NAMALWA (cell line): ENCODE measurements around the gene TRRAP.
A peak's percentile ranks its signal among the peaks of the same experiment; 100 is the strongest.
"Not testable (repeated sequence)": the region's sequence is repeated elsewhere in the genome, so short reads cannot be mapped to it uniquely, and the experiment has no call there.

Source experiments
- DNase-seq: peaks from one replicate; pipeline ENCODE4 v3.0.0-alpha.2; 2015; ENCODE audit warnings: low spot score

The TRRAP gene

DNA sequence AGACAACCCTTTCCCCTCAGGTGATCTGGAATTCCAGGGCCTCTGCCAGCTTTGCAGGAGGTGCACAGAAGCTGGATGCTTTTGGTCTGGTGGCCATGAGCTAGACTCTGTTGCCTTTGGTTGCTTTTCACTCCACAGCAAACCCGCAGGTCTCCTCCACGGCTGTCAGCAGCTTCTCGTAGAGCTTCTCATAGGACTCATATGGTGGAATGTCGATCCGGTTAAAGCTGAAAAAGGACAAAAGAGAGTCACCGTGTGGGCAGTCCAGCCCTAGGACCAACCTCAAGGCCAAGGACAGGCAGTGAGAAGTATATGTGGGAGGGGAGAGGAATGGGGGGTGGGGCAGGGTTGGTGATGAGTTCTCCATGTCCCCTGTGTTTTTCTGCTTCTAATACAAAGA lies 152.1 kb downstream of the TRRAP start:
- DNase-seq, result no peak

GRCh38 chr7:99030951-99031350 lies 152.6 kb downstream of the TRRAP start:
- DNase-seq, result no peak

- no peak for DNase-seq
Measured at GRCh38 chr7:99031496-99031895, 153.2 kb downstream of the TRRAP start.

GRCh38 chr7:99032928-99033327 lies 154.6 kb downstream of the TRRAP start:
- DNase-seq, result no peak

DNA sequence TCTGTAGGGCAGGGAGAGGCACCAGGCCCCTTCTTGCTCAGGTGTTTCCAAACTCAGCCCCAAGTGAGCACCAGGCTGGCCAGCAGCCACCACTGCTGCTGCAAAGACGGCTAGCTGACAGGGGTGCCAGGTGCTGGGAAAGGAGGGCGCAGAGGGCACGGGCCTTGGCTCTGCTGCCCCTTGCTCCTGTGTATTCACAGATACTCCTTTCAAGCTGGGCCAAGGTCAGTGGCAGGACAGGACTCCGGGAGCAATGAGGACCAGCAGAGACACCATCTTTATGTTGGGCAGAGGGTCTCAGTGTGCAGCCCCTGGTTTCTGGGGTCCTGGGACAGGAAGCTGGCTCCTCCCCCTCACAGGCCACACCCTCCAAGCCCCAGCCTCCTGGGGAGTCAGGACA lies 155.4 kb downstream of the TRRAP start:
- no peak for DNase-seq

GRCh38 chr7:99034932-99035722 lies 156.8 kb downstream of the TRRAP start:
- no peak for DNase-seq

DNA sequence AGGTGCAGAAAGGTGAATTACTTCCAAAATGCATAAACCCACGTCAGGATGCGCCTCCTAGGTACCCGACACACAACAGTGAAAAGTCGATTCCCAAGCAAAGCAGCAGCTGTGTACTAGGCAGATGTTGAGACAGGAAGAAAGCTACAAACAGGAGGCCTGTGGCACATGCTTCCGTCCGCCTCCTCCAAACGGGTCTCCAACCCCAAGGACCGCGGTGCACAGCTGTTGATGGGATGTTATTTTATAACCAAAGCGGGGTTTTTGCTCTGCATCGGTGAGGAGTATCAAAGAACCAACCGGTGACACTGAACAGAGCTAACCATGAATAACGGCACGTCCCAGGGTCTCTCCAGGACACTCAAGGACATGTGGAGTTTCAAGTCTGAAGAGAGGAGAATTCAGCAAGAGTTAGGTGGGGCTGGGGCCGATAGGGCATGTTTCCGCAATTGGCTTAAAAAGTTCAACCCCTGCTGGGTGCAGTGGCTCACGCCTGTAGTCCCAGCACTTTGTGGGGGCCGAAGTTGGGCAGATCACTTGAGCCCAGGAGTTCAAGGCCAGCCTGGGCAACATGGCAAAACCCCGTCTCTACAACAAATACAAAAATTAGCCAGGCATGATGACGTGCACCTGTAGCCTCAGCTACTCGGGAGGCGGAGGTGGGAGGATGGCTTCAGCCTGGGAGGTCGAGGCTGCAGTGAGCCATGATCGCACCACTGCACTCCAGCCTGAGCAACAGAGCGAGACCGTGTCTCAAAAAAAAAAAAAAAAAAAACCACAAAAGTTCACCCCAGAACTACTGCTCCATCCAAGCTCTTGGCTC lies 157.6 kb downstream of the TRRAP start:
- no peak for DNase-seq

DNA sequence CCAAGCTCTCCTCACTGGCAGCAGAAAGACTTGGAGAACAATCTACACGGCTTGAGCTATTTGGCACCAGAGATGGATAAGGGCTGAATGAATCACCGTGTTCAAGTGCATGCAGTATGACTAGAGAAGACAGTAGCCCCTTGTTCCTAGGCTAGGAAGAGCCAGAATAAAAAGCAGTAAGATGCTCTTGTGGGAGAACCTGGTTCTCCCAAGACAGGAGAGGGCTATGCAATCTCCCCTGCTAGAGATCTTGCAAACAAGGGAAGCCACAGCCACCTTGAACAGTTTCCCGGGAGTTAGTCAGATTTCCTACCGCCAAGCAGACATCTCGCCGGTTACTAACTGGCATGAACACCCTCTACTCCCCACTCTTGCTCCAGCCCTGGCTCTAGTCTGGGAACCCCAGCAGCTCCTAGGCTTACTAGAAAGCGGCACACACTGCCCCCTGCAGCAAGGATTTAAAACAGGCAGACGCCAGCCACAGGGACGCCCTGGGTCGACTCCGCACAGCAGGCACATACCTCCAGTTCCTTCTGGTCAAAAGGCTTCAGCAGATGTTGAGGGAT lies 158.3 kb downstream of the TRRAP start:
- peak; percentile 53 for DNase-seq

DNA sequence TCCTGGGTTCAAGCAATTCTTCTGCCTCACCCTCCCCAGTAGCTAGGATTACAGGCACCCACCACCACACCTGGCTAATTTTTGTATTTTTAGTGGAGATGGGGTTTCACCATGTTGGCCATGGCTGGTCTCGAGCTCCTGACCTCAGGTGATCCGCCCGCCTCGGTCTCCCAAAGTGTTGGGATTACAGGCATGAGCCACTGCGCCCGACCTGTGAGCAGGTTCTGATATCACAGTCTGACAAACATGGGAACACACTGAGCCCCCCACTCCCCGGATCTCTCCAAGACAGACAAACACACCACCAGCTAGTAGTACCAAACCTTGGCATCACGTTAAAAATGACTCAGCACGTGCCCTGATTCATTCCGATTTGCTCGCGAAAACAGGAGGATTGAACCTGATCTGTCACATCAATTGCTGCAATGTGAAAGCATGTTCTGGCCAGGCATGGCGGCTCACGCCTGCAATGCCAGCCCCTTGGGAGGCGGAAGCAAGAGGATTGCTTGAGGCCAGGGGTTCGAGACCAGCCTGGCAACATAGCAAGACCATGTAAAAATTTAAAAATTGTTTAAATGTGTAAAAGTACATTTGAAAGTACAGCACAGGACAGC lies 159.1 kb downstream of the TRRAP start:
- DNase-seq, result no peak

GRCh38 chr7:99038086-99038855 lies 159.9 kb downstream of the TRRAP start:
- DNase-seq, result no peak

GRCh38 chr7:99039384-99039891 lies 161.1 kb downstream of the TRRAP start:
- DNase-seq, result no peak

DNA sequence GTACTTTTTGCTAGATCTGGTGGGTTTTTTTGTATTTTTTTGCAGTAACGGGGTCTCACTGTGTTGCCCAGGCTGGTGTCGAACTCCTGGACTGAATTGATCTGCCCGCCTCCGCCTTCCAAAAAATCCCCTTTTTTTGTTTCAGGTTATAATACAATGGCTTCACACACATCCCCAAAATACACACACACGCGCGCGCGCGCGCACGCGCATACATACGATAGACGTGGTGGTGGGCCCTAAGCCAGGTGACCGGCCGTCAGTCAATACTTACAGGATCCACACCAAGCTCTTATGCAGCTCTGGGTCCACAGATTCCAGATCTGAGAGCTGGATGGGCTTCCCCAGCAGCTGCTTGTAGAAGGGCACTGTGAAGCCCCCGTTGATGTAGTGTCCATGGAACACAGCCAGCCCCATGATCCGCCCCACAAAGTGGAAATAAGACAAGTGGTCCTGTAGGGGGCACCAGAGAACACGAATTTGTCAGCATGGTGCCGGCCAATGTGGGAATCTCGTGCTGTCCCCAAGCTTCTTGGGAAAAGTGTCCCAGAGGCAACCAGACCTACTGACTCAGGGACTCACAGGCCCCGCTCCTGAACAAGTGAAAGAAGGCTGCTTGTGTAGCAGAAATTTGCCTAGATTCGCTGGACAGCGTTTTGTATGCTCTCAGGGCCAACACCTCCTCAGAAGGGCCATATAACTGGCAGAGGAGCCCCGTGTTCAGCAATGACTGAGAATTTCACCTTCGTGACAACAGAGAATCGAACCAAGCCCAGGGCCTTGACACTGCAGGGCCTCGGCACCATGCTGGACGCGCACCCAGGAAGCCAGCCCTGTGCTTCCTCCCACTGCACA lies 162.0 kb downstream of the TRRAP start:
- peak; percentile 82 for DNase-seq

DNA sequence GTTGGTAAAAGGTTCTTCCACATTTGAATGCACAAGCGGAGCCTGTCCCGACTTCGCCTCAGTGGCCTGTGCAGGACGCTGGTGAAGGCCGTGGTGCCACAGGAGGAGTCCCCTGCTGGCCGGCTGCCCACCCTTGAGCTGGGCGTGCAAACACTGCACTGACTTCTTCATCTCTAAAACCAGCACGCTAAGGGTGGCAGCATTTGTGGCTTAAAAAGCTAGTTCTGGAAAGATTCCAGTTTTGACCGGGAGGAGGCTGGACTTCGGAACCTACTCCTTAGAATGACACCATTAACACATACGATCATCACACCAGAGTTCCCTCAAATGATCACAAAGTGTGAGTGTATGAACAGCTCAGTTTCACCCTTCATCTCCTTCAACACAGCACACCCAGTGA lies 163.2 kb downstream of the TRRAP start:
- no peak for DNase-seq

DNA sequence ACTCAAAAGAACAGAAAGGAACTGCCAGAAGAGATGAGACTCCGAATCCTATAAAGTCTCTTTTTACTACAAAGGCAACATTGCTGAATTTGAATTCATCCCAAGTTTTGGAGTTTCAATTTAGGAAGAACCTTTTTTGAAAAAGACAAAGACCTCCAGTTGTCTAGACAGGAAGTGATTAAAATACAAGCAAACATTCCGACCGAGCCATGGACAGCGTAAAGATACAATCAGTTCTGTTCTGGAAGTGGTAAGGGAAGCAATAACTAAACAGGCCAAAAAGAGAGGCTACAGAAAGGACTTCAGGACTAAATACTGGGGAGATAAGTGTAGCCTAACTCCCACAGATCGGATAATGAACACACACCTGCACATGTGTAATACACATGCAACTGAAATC lies 164.6 kb downstream of the TRRAP start:
- no peak for DNase-seq

GRCh38 chr7:99044858-99045257 lies 166.5 kb downstream of the TRRAP start:
- not testable (repeated sequence) for DNase-seq

GRCh38 chr7:99046262-99046661 lies 167.9 kb downstream of the TRRAP start:
- DNase-seq, result not testable (repeated sequence)

- DNase-seq, result no peak
Measured at GRCh38 chr7:99046722-99047121, 168.4 kb downstream of the TRRAP start.

DNA sequence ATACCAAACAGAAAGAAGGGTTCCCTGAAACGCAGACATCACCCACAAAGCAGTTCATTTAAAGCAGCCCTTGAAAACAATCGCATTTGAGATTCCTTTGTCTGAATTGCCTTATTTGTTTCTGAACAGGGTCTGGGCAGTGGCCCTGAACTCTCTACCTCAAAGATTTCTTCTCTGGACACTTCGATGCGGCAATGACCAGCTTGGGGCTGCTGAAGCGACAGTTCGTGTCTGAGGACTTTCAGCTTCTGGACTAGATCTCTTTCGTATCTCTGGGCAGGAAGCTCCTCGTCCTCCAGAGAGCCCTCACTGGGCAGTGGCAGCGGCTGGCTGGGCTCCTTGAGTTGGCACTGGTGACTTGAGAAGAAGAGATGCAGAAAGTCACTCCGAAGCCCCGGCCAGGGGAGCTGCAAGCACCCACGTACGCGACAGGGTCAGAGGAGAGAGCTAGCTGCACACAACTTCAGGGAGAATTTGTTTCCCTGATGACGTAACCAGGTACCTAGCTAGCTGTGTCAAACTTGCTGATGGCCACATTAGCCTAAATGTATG lies 169.3 kb downstream of the TRRAP start:
- no peak for DNase-seq

DNA sequence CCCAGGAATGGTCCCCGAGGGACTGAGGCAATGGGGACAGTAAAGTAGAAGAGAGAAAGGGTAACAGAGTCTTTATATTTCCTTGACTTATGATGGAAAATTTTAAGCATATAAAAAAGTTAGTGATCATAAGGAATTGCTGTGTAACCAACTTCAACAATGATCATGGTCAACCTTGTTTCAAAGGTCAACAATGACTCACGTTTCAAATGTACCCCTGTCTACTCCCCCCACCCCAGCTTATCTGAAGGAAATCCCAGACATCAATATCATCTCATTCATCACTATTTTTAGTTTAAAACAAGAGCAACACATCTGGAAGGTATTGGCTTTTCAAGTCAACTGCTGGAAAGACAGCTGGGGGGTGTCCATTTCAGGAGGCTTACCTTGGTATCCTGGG lies 172.6 kb downstream of the TRRAP start:
- no peak for DNase-seq

DNA sequence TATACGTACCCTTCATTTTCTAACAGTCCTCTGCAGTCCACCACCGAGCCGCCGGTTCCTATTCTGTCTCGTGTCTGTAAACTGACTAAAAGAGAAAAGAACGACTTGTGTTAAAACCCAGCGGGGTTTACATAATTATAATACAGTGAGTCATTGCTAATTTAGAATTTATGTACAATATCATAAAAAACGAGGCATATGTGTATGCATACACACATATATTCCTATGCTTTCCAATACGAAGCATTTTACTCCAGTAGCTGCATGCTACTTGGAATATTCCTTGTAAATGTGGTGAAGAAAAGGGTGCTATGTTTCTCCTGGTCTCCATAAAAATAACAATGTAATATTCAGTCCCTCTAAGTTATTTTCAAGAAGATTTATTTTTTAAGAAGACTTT lies 176.4 kb downstream of the TRRAP start:
- DNase-seq, result no peak
